Measurements from ENCODE around the gene RPS6KA5. TPM values are rescaled to one million over a fixed set of nuclear protein-coding genes. Genes with fewer than 3 reads are reported as not detected.

Gene RPS6KA5
- total RNA-seq, 1 experiment from 2014 or later, result 24.2 TPM

- ATAC-seq (no peak), DNase-seq (ENCODE audit: low read depth, low spot score) (no peak)
- peaks cover 10 to 16% of the 10 kb centered on the region in 2 experiments for H3K4me1 ChIP-seq (ENCODE audit: control insufficient read depth in 1 of 2, insufficient read depth in 2 of 2, low read length in 2 of 2)
- H2AFZ ChIP-seq (ENCODE audit: low read depth, low read length, poor library complexity, severe bottlenecking), result no peak overlapping the region
- no peaks in the 10 kb centered on the region for H3K79me2 ChIP-seq (ENCODE audit: insufficient read depth, low read length)
- ChIA-PET CTCF (no interaction called here), RAD21 (ENCODE audit: low non-redundant PET in 1 of 2, low total read pairs in 2 of 2, uncharacterized antibody in 2 of 2, unreplicated experiment in 2 of 2) (no interaction called here), POLR2A (no interaction called here)
- H3K9me3 ChIP-seq (ENCODE audit: control insufficient read depth in 1 of 2, insufficient read depth in 1 of 2, low read depth in 1 of 2, low read length in 2 of 2), result no peaks in the 10 kb centered on the region
- H3K9ac ChIP-seq (ENCODE audit: low read length), result no peak overlapping the region
- H3K4me3 ChIP-seq (replicated peaks in 1 of 2; ENCODE audit: low read depth in 1 of 2, low read length in 2 of 2), result no peak overlapping the region
- intact Hi-C loops (cut with micrococcal nuclease), result no loop called here
- no peaks in the 10 kb centered on the region for H3K27me3 ChIP-seq (ENCODE audit: insufficient read depth, low read length)
- no peak overlapping the region for H3K4me2 ChIP-seq (ENCODE audit: low read length)
- no peak overlapping the region for H3K27ac ChIP-seq (ENCODE audit: low read depth, low read length)
- no peaks in the 10 kb centered on the region for H3K9me2 ChIP-seq (ENCODE audit: insufficient read depth)
- TF ChIP-seq, protein P1, sequence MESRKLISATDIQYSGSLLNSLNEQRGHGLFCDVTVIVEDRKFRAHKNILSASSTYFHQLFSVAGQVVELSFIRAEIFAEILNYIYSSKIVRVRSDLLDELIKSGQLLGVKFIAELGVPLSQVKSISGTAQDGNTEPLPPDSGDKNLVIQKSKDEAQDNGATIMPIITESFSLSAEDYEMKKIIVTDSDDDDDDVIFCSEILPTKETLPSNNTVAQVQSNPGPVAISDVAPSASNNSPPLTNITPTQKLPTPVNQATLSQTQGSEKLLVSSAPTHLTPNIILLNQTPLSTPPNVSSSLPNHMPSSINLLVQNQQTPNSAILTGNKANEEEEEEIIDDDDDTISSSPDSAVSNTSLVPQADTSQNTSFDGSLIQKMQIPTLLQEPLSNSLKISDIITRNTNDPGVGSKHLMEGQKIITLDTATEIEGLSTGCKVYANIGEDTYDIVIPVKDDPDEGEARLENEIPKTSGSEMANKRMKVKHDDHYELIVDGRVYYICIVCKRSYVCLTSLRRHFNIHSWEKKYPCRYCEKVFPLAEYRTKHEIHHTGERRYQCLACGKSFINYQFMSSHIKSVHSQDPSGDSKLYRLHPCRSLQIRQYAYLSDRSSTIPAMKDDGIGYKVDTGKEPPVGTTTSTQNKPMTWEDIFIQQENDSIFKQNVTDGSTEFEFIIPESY (IDR thresholded peaks at IDR 0.05; ENCODE audit: extremely low read depth, insufficient replicate concordance, low read length), result no peak
- no peak for TF ChIP-seq EZH2 (IDR thresholded peaks at IDR 0.05)
- no peak for TF ChIP-seq SIN3A (IDR thresholded peaks at IDR 0.05; ENCODE audit: low read depth)
- TF ChIP-seq CBX3 (IDR thresholded peaks at IDR 0.05; ENCODE audit: low read depth), result no peak
- no peak for TF ChIP-seq EZH2phosphoT487 (IDR thresholded peaks at IDR 0.05; ENCODE audit: borderline replicate concordance)
- no peak for TF ChIP-seq CTCF (IDR thresholded peaks at IDR 0.05 in 2 of 3, conservative IDR thresholded peaks at IDR 0.05 in 1 of 3; ENCODE audit: borderline replicate concordance in 1 of 3, insufficient read depth in 1 of 3, low read depth in 2 of 3, low read length in 2 of 3)
- no peak for TF ChIP-seq JUND (IDR thresholded peaks at IDR 0.05)
- TF ChIP-seq SP1 (IDR thresholded peaks at IDR 0.05; ENCODE audit: low read depth), result no peak
- TF ChIP-seq POLR2AphosphoS5 (IDR thresholded peaks at IDR 0.05; ENCODE audit: low read depth, low read length), result no peak
- H4K20me1 ChIP-seq (ENCODE audit: insufficient read depth), result no peaks in the 10 kb centered on the region
- BruUV-seq (replicated peaks), result no TSS peak
- no peaks in the 10 kb centered on the region for H3K36me3 ChIP-seq (ENCODE audit: control insufficient read depth in 1 of 2, insufficient read depth in 2 of 2, low read length in 2 of 2)
These were observed 228.6 kb downstream of the RPS6KA5 start for GRCh38 chr14:90831821-90832220.

Data from HCT116 (cell line).